Measurements from ENCODE around the gene FADD.
"Not testable (repeated sequence)": the region's sequence is repeated elsewhere in the genome, so short reads cannot be mapped to it uniquely, and the experiment has no call there.

FADD gene

GRCh38 chr11:70205766-70206165, 2.7 kb downstream of the FADD start:
- DNase-seq, result no peak

DNA sequence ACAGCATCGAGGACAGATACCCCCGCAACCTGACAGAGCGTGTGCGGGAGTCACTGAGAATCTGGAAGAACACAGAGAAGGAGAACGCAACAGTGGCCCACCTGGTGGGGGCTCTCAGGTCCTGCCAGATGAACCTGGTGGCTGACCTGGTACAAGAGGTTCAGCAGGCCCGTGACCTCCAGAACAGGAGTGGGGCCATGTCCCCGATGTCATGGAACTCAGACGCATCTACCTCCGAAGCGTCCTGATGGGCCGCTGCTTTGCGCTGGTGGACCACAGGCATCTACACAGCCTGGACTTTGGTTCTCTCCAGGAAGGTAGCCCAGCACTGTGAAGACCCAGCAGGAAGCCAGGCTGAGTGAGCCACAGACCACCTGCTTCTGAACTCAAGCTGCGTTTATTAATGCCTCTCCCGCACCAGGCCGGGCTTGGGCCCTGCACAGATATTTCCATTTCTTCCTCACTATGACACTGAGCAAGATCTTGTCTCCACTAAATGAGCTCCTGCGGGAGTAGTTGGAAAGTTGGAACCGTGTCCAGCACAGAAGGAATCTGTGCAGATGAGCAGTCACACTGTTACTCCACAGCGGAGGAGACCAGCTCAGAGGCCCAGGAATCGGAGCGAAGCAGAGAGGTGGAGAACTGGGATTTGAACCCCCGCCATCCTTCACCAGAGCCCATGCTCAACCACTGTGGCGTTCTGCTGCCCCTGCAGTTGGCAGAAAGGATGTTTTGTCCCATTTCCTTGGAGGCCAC, 3.3 kb downstream of the FADD start:
- DNase-seq, result no peak

DNA sequence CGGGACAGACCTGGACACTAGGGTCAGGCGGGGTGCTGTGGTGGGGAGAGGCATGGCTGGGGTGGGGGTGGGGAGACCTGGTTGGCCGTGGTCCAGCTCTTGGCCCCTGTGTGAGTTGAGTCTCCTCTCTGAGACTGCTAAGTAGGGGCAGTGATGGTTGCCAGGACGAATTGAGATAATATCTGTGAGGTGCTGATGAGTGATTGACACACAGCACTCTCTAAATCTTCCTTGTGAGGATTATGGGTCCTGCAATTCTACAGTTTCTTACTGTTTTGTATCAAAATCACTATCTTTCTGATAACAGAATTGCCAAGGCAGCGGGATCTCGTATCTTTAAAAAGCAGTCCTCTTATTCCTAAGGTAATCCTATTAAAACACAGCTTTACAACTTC, 3.9 kb downstream of the FADD start:
- DNase-seq, result no peak

GRCh38 chr11:70207531-70208131, 4.5 kb downstream of the FADD start:
- no peak for DNase-seq

DNA sequence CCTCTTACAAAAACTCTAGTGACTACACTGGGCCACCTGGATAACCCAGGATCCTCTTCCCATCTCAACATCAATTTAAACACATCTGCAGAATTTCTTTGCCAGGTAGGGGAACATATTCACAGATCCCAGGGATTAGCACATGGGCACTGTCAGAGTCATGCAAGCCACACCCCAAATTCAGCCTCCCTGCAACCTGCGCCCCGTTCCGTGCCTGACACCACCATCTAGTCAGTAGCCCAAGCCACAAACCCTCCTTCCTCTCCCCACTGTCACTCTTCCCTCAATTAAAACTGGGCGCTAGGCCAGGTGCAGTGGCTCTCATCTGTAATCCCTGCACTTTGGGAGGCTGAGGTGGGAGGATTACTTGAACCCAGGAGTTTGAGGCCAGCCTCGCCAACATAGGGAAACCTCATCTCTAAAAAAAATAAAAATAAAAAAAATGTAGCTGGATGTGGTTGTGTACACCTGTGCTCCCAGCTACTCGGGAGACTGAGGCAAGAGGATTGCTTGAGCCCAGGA, 6.4 kb downstream of the FADD start:
- no peak for DNase-seq

DNA sequence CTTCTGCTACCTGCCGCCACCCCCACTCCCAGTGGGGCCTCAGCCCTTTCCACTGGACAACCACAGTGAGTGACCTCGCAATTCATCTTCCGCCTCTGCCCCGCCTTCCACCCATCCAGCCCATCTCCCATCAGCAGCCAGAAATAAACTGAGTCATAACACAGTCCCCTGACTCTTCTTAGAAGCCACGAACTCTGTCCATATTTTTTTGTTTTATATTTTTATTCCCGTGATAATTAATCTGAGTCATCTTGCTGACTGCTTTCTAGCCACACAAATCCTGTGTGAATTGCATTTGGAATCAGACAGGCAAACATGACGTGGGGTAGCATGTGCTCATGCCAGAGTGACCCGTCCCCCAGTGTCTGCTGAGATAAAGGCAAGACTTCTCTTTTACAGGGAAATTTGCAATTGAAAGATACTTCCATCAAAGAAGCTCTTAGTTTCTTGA, 7.0 kb downstream of the FADD start:
- DNase-seq, result no peak

- no peak for DNase-seq
These were observed 7.4 kb downstream of the FADD start for GRCh38 chr11:70210530-70210929.

- no peak for DNase-seq
These were observed 9.2 kb downstream of the FADD start for GRCh38 chr11:70212227-70212811.

DNA sequence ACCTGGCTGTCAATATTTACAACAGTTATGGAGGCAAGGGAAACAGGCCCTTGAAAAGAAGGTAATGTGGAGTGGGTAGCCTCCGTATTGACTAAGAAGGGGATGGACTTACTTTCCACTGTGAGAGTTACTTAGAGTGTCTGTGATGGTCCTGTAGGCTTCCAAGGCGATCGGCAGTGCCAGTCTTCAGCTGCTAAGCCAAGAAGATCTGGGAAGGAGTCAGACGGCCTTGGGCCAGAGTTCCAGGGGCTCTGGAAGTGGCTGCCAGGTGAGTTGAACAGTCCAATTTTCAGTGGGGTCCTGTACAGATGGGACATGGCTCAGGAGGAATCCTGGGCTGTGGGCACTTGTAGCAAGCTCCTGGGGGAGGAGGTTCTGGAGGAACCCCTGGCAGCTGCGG, 14.3 kb downstream of the FADD start:
- not testable (repeated sequence) for DNase-seq

DNA sequence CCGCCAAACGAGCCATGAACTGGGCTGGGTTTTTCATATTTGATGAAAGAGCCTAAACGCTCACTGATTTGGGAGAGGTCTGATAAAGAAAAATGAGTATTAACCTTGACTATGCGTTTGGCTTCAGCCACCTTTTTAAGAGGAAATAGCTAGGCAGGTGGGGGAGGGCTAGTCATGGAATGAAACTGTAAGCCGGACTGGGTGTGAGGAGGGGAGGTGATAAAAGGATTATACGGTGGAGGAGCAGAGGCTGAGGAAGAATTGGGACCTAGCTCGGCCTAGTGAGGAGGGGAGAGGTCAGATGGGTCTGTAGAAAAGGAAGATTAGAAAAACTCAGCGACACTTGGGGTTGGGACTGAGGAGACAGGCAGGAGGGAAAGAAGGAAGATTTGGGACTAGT, 15.0 kb downstream of the FADD start:
- DNase-seq, result not testable (repeated sequence)

DNA sequence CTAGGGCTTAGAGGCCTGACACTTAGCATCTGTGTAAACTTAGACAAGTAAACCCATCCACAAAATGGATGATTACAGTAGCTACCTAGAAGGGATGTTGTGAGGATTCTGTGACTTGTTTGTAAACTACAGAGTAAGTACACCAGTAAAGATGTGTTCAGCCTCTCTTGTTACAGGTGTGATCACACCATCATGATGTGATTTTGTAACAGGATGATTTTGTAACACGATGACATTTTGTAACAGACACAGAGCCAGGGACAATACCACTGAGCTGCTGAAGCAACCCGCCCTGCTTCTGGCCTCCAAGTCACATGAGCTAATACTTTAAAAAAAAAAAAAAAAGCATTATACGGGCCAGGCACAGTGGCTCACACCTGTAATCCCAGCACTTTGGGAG, 17.0 kb downstream of the FADD start:
- DNase-seq, result no peak

GRCh38 chr11:70220920-70221319, 17.8 kb downstream of the FADD start:
- DNase-seq, result no peak

DNA sequence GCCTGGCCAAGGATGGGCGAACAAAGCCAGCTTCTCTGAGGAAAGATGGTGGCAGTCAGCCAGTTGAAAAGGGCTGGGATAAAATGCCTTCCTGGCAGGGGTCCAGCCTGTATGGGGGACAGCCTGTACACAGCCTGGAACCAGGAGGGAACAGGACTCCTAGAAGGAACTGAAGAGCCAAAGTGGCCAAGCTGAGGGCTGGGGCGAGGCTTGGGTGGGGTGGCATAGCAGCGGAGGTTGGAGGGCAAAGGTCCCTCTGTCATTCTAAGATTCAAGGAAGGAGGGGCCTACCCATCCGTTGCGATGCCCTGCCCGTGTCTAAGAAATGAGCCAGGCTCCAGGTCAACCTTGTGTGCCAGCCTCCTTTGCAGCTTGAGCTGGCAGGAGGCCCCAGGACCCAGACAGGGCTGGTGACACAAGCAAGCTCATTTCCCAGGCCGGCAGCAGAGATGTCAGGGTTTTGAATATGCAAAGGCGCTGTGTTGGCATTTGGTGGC, 22.6 kb downstream of the FADD start:
- no peak for DNase-seq

DNA sequence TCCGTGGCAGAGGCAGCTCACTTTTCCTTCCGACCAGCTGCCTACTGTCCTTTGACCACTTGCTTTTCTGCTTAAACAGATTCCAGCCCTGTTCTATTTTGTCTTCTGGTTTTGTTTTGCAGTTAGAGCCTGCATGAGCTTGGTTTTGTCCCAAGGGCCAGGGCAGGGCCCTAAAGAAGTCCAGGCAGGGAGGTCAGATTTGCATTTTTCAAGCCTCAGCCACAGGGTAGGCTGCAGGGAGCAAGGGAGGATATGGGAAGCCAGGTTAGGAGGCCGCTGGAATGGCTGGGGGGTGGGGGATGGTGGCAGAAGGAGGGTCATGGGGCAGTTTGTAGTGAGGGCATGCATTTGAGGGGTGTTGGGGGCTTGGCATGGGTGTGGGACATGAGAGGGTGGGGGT, 23.1 kb downstream of the FADD start:
- DNase-seq, result no peak

GRCh38 chr11:70226967-70227366, 23.9 kb downstream of the FADD start:
- no peak for DNase-seq

- no peak for DNase-seq
These were observed 26.6 kb downstream of the FADD start for GRCh38 chr11:70229737-70230136.

DNA sequence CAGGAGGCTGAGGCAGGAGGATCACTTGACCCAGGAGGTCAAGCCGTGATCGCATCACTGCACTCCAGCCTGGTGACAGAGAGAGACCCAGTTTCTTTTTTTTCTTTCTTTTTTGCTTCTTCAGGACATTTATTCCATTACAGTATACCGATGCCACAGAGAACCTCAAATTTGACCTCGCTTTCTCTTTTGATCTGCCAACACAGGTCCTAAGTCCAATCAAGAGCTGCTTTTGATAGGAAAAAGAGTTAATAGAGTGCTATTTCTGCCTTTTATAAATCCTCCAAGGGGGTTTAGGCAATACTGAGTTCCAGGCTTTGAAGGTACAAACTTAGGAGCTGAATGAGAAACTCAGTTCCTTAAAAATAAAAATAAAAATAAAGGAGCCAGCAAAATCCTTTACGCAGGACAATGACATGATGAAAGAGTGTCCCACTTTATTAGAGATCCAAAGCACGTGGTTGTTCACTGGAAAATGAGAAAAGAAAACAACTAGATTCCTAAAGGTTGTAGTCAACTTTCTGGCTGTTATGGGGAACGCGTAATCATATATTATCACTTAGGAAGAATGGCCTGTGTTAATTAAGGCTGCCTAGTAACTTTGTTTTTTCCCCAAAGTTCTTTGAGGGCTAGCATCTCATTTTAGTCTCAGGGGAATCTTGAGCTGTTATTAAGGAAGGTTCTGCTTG, 27.2 kb downstream of the FADD start:
- DNase-seq, result no peak

- DNase-seq, result no peak
These were observed 28.0 kb downstream of the FADD start for GRCh38 chr11:70230840-70231710.

DNA sequence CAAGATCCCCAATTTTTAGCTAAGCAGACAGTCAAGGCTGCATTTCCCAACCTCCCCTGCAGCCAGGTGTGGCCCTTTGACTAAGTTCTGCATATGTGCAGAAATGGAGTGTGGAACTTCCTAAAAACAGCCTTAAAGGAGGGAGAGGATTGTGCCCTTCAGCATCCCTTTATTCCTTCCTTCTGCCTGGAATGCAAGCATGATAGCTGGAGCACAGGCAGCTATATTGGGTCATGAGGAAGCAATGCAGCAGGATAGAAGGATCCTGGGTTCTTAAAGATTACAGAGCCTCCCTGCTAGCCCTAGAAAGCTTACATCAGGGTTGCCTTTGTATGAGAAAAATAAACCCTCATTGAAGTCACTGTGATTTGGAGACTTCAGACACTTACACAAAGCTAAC, 29.9 kb downstream of the FADD start:
- DNase-seq, result no peak

DNA sequence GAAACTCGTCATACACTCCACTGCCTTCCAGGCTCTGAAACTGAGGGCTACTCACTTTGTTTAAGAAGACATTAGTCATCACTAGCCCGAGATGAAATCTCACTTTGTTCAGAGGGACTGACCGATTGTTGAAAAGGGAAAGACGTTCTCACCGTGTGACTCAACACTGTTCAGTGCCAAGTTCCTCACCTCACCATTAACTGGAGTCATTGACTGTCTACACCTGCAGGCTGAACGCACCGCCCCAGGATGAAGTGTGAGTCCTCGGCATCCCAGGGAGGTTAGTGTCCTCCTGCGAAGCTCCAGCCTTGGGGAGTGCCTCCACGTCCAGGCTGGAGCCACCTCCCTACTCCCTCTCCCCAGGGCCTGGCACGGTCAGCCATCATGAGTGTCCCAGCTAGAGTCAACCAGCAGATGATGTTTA, 30.4 kb downstream of the FADD start:
- no peak for DNase-seq

DNA sequence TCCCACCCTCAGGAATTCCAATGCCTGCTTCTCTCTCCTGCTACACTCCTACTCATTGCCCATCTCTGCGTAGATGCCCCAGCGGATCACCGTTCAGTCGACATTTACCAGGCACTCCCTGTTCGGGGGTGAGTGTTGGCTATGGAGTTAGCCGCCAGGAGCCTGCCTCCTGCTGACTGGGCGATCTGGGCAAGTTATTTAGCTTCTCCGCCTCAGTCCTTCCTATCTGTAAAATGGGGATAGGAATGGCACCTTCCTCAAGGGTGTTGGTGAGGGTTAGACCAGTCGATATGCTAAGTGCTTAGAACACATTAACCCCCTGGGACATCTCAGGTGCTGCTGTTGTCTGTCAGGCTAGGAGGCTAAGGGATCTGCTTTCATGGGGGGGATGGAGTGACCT, 30.9 kb downstream of the FADD start:
- DNase-seq, result no peak

- DNase-seq, result no peak
These were observed 37.2 kb downstream of the FADD start for GRCh38 chr11:70240337-70240736.

Data from NCI-H1436 treated with DMSO at 0.1 percent for 48 hours (cell line).